Glutamatergic neuron (in vitro differentiated cells): ENCODE results near the gene VPS26C. TPM values are rescaled to one million over a fixed set of nuclear protein-coding genes. Genes with fewer than 3 reads are reported as not detected.

Experiments
- DNase-seq: peaks from one replicate; pipeline ENCODE4 v3.0.0; 2022
- H3K27ac Mint-ChIP-seq: one replicate; pipeline ENCODE4 v1.8.0; 2020; ENCODE audit warnings: mild to moderate bottlenecking, mixed read lengths, inconsistent platforms; ENCODE audit not compliant: unreplicated experiment
- H3K27me3 Mint-ChIP-seq: one replicate; pipeline ENCODE4 v1.8.0; 2020; ENCODE audit warnings: mild to moderate bottlenecking, moderate library complexity, mixed read lengths, inconsistent platforms; ENCODE audit not compliant: unreplicated experiment
- H3K36me3 Mint-ChIP-seq: one replicate; pipeline ENCODE4 v1.8.0; 2020; ENCODE audit warnings: mild to moderate bottlenecking, mixed read lengths, inconsistent platforms; ENCODE audit not compliant: unreplicated experiment
- H3K4me1 Mint-ChIP-seq: one replicate; pipeline ENCODE4 v1.8.0; 2020; ENCODE audit warnings: mild to moderate bottlenecking, low read depth, mixed read lengths, inconsistent platforms; ENCODE audit not compliant: unreplicated experiment
- H3K4me3 Mint-ChIP-seq: one replicate; pipeline ENCODE4 v1.8.0; 2020; ENCODE audit warnings: mild to moderate bottlenecking, mixed read lengths, inconsistent platforms; ENCODE audit not compliant: unreplicated experiment
- H3K9me3 Mint-ChIP-seq: one replicate; pipeline ENCODE4 v1.8.0; 2020; ENCODE audit warnings: mild to moderate bottlenecking, moderate library complexity, mixed read lengths, inconsistent platforms; ENCODE audit not compliant: unreplicated experiment
- total RNA-seq: library from RNA; stranded (reverse); fragmentation: NEBNext Ultra II Directional; extraction: Animal tissue kit (Norgen Biotek cat#: 25700); gene quantifications from one replicate; pipeline ENCODE4 v1.2.1, GENCODE V29; 2021; ENCODE audit not compliant: unreplicated experiment
- TF ChIP-seq, protein P1 (sequence below): fragments of 200-600 bp; sonication (generic); IDR thresholded peaks from one replicate; pipeline ENCODE4 v1.5.0; 2021; ENCODE audit not compliant: partially characterized antibody, unreplicated experiment

The VPS26C gene
- total RNA-seq, 1 donor from 2014 or later = 60.3 TPM

GRCh38 chr21:37243961-37244360 is 23.2 kb downstream of the VPS26C start:
- peaks cover 10% of the 10 kb centered on the region for H3K4me1 Mint-ChIP-seq
- TF ChIP-seq, protein P1, sequence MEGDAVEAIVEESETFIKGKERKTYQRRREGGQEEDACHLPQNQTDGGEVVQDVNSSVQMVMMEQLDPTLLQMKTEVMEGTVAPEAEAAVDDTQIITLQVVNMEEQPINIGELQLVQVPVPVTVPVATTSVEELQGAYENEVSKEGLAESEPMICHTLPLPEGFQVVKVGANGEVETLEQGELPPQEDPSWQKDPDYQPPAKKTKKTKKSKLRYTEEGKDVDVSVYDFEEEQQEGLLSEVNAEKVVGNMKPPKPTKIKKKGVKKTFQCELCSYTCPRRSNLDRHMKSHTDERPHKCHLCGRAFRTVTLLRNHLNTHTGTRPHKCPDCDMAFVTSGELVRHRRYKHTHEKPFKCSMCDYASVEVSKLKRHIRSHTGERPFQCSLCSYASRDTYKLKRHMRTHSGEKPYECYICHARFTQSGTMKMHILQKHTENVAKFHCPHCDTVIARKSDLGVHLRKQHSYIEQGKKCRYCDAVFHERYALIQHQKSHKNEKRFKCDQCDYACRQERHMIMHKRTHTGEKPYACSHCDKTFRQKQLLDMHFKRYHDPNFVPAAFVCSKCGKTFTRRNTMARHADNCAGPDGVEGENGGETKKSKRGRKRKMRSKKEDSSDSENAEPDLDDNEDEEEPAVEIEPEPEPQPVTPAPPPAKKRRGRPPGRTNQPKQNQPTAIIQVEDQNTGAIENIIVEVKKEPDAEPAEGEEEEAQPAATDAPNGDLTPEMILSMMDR = no peak
- peaks cover 6% of the 10 kb centered on the region for H3K36me3 Mint-ChIP-seq
- peaks cover 2% of the 10 kb centered on the region for H3K9me3 Mint-ChIP-seq
- no peak overlapping the region for H3K4me3 Mint-ChIP-seq
- no peak overlapping the region for H3K27ac Mint-ChIP-seq
- DNase-seq = no peak
- peaks cover 2% of the 10 kb centered on the region for H3K27me3 Mint-ChIP-seq

DNA sequence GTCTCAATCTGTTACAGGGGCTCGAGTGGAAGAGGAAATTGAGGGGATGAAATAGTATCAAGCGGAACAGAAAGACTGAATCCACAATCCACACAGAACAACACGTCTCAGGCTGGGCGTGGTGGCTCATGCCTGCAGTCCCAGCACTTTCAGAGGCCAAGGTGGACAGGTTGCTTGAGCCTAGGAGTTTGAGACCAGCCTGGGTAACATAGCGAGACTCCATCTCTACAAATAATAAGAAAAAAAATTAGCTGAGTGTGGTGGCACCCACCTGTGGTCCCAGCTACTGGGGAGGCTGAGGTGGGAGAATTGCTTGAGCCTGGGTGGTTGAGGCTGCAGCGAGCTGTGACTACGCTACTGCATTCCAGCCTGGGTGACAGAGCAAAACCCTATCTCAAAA is 25.7 kb downstream of the VPS26C start:
- TF ChIP-seq, protein P1 = no peak
- peaks cover 2% of the 10 kb centered on the region for H3K27me3 Mint-ChIP-seq
- peaks cover 10% of the 10 kb centered on the region for H3K4me1 Mint-ChIP-seq
- DNase-seq = no peak
- H3K36me3 Mint-ChIP-seq = peaks cover 6% of the 10 kb centered on the region
- H3K27ac Mint-ChIP-seq = no peak overlapping the region
- peaks cover 2% of the 10 kb centered on the region for H3K9me3 Mint-ChIP-seq
- H3K4me3 Mint-ChIP-seq = no peak overlapping the region

- Mint-ChIP-seq H3K27ac (no peak overlapping the region), H3K4me3 (no peak overlapping the region), H3K9me3 (peaks cover 2% of the 10 kb centered on the region), H3K4me1 (peaks cover 10% of the 10 kb centered on the region), H3K36me3 (peaks cover 6% of the 10 kb centered on the region), H3K27me3 (peaks cover 2% of the 10 kb centered on the region)
- DNase-seq = no peak
- TF ChIP-seq, protein P1 = no peak
These were observed 26.2 kb downstream of the VPS26C start for GRCh38 chr21:37240978-37241377.

DNA sequence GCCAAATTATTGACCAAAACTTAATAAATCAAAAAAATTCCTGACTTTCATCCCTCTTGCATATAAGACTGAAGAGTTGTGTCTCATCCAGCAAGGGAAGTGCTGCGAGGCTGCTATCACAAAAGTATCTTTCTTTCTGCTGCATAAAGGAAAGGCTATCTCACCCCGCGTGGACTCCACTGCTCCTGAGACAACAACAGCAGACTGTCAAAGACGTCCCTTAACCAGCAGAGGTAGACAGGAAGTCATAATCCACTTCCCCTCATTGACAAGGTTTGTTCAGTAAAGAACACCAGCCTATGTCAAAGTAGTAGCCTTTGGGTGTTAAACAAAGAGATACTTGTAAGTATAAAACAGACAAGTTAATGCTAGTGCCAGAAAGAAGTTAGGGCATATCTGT is 29.4 kb downstream of the VPS26C start:
- TF ChIP-seq, protein P1 = no peak
- Mint-ChIP-seq H3K36me3 (no peaks in the 10 kb centered on the region), H3K4me3 (no peak overlapping the region), H3K4me1 (peaks cover 2% of the 10 kb centered on the region), H3K27me3 (no peaks in the 10 kb centered on the region), H3K27ac (no peak overlapping the region), H3K9me3 (peaks cover 2% of the 10 kb centered on the region)
- DNase-seq = no peak

DNA sequence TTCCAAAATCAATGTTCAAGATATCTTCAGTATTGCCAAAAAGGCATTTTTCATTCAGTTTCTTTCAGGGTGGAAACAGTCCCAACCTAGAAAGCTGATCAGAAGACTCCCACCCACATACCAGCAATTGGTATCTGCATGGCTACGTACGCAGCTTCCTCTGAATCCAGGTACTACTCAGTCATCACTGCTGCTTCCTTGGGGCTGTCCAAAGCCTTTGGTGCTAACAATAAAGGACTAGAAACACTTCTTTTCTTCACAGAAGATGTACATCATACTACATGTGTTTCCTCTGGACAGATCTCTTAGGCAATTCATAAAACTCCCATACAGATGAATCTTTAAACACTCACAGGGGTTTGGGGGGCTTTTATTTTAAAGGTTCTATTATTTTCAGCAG is 29.8 kb downstream of the VPS26C start:
- TF ChIP-seq, protein P1 = no peak
- Mint-ChIP-seq H3K36me3 (no peaks in the 10 kb centered on the region), H3K9me3 (peaks cover 2% of the 10 kb centered on the region), H3K27ac (no peak overlapping the region), H3K27me3 (no peaks in the 10 kb centered on the region), H3K4me3 (no peak overlapping the region), H3K4me1 (no peaks in the 10 kb centered on the region)
- DNase-seq = no peak
